GM23248 (cell line): Measurements from ENCODE around the gene CRTC3.
"Not testable (repeated sequence)": the region's sequence is repeated elsewhere in the genome, so short reads cannot be mapped to it uniquely, and the experiment has no call there.

Experiments
- EZH2 ChIP-seq: fragments of 200-600 bp; sonication (generic); IDR thresholded peaks from 2 replicates; pipeline ENCODE4 v1.6.1; 2018; ENCODE audit warnings: antibody characterized with exemption, mild to moderate bottlenecking; ENCODE audit not compliant: insufficient read depth, poor library complexity, severe bottlenecking
- EZH2phosphoT487 ChIP-seq: fragments of 200-600 bp; sonication (generic); IDR thresholded peaks from 2 replicates; pipeline ENCODE4 v1.6.1; 2018; ENCODE audit warnings: antibody characterized with exemption, moderate library complexity, mild to moderate bottlenecking, low read depth; ENCODE audit not compliant: insufficient read depth

DNA sequence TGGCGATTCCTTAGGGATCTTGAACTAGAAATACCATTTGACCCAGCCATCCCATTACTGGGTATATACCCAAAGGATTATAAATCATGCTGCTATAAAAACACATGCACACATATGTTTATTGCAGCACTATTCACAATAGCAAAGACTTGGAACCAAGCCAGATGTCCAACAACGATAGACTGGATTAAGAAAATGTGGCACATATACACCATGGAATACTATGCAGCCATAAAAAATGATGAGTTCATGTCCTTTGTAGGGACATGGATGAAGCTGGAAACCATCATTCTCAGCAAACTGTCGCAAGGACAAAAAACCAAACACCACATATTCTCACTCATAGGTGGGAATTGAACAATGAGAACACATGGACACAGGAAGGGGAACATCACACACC lies 107.3 kb downstream of the CRTC3 start:
- TF ChIP-seq EZH2, EZH2phosphoT487: not testable (repeated sequence)
